ENCODE results near the gene TTC34. TPM values are rescaled to one million over a fixed set of nuclear protein-coding genes. Genes with fewer than 3 reads are reported as not detected.

The TTC34 gene
- total and polyA plus RNA-seq, 2 of the 4 experiments (the other 2 are of a cell fraction): under 0.01 to 0.09 TPM

- no peak overlapping the region for H3K18ac ChIP-seq (ENCODE audit: low read depth, low read length)
- no peak overlapping the region for H2BK20ac ChIP-seq (ENCODE audit: low read depth, low read length)
- H3K27me3 ChIP-seq (ENCODE audit: control insufficient read depth, insufficient read depth, low read length): no peaks in the 10 kb centered on the region
- no peaks in the 10 kb centered on the region for H3K9me1 ChIP-seq (ENCODE audit: insufficient read depth, low read length)
- no peak overlapping the region for H2AFZ ChIP-seq (replicated peaks; ENCODE audit: low read length, poor library complexity)
- no peak overlapping the region for H2AK9ac ChIP-seq (replicated peaks; ENCODE audit: low read depth, low read length, poor library complexity)
- BruUV-seq (replicated peaks): no TSS peak
- H4K8ac ChIP-seq (ENCODE audit: low read depth in 2 of 2, low read length in 2 of 2): no peak overlapping the region
- no peak overlapping the region for H3K4me3 ChIP-seq (ENCODE audit: insufficient read depth, low read depth, low read length)
- H3K4me2 ChIP-seq (ENCODE audit: low read depth, low read length): no peak overlapping the region
- H3K9me3 ChIP-seq (ENCODE audit: control insufficient read depth, insufficient read depth, low read length): peaks cover 37% of the 10 kb centered on the region
- H2BK120ac ChIP-seq (ENCODE audit: low read depth, low read length): no peak overlapping the region
- no peak overlapping the region for H3K9ac ChIP-seq (ENCODE audit: low read depth, low read length)
- no peaks in the 10 kb centered on the region for H3K79me1 ChIP-seq (ENCODE audit: low read depth in 1 of 2, low read length in 2 of 2)
- H3K14ac ChIP-seq (replicated peaks; ENCODE audit: low read depth, low read length): no peak overlapping the region
- no peak overlapping the region for H2BK15ac ChIP-seq (ENCODE audit: low read depth, low read length)
- no peaks in the 10 kb centered on the region for H3K4me1 ChIP-seq (ENCODE audit: control insufficient read depth, insufficient read depth, low read length)
- WGBS, 2 experiments (ENCODE audit: extremely low coverage in 2 of 2, insufficient read length in 1 of 2): no CpG with 5 or more reads among the region's 5 CpGs
- H2AK5ac ChIP-seq (ENCODE audit: low read depth, low read length): no peak overlapping the region
- CTCF ChIA-PET: no interaction called here
- ATAC-seq (ENCODE audit: low read depth) (no peak), DNase-seq (no peak)
- no peak overlapping the region for H2BK5ac ChIP-seq (ENCODE audit: low read depth, low read length, poor library complexity, severe bottlenecking)
- no peaks in the 10 kb centered on the region for H3K36me3 ChIP-seq (ENCODE audit: control insufficient read depth, insufficient read depth, low read length)
- H4K20me1 ChIP-seq (ENCODE audit: insufficient read depth, low read length): no peaks in the 10 kb centered on the region
- in situ Hi-C loops (cut with MboI; ENCODE audit: low sequenced_read_pairs) (no loop called here), dilution Hi-C loops (cut with HindIII; ENCODE audit: low sequenced_read_pairs, unreplicated experiment) (no loop called here), intact Hi-C loops (cut with micrococcal nuclease) (no loop called here)
- H3K23ac ChIP-seq (ENCODE audit: low read depth, low read length): no peak overlapping the region
- H3K4ac ChIP-seq (ENCODE audit: low read depth, low read length): no peak overlapping the region
- no peak overlapping the region for H4K91ac ChIP-seq (ENCODE audit: insufficient read depth, low read depth, low read length)
- H3K27ac ChIP-seq (ENCODE audit: insufficient read depth, low read length): no peak overlapping the region
- TF ChIP-seq RAD21 (IDR thresholded peaks at IDR 0.05; ENCODE audit: low read length): no peak
- POLR2A ChIA-PET (ENCODE audit: unreplicated experiment): no interaction called here
- no peak overlapping the region for H4K5ac ChIP-seq (ENCODE audit: low read depth, low read length)
- H3K56ac ChIP-seq (ENCODE audit: extremely low read depth, insufficient read depth, low read length): no peak overlapping the region
These were observed 18.4 kb downstream of the TTC34 start for GRCh38 chr1:2783069-2783434.
